ENCODE measurements around the gene MED25. TPM values are rescaled to one million over a fixed set of nuclear protein-coding genes. Genes with fewer than 3 reads are reported as not detected.

The MED25 gene
- total RNA-seq, 2 donors from 2014 or later = 89.1 to 90.0 TPM

DNA sequence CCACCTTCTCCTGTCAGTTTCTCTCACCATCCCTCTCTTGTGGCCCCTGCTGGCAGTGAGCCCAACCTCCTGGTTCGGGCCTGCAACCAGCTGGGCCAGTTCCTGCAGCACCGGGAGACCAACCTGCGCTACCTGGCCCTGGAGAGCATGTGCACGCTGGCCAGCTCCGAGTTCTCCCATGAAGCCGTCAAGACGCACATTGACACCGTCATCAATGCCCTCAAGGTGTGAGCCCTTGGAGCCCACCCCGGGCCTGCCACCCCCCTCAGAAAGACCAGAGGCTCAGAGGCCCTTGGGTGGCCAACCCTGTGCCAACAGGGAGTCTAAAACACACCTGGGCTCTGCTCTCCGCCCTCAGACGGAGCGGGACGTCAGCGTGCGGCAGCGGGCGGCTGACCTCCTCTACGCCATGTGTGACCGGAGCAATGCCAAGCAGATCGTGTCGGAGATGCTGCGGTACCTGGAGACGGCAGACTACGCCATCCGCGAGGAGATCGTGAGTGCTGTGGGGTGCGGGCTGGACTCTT is 18.8 kb upstream of the MED25 start:
- Mint-ChIP-seq H3K4me3 (no peak overlapping the region), H3K36me3 (ENCODE audit: low read depth) (peaks cover 69% of the 10 kb centered on the region), H3K27ac (no peak overlapping the region), H3K4me1 (peaks cover 3% of the 10 kb centered on the region), H3K9me3 (no peaks in the 10 kb centered on the region), H3K27me3 (ENCODE audit: insufficient read depth) (no peaks in the 10 kb centered on the region)
- 95 to 96% methylated on average over 21 to 28 of the region's 28 CpGs for WGBS, 2 experiments (ENCODE audit: insufficient coverage in 1 of 2, insufficient read length in 1 of 2)
- Histone ChIP-seq H3K4me3 (ENCODE audit: low read length) (no peak overlapping the region), H3K36me3 (ENCODE audit: control insufficient read depth, insufficient read depth, low read length) (peaks cover 53% of the 10 kb centered on the region), H3K9ac (ENCODE audit: extremely low read depth, low read length, poor library complexity, severe bottlenecking) (no peak overlapping the region), H3K4me1 (ENCODE audit: control insufficient read depth, insufficient read depth, low read length) (no peaks in the 10 kb centered on the region), H3K9me3 (ENCODE audit: control insufficient read depth, low read length) (no peaks in the 10 kb centered on the region), H3K27ac (ENCODE audit: low read depth, low read length) (no peak overlapping the region), H3K27me3 (ENCODE audit: control insufficient read depth, insufficient read depth, low read length, poor library complexity, severe bottlenecking) (no peaks in the 10 kb centered on the region)
- no peak for DNase-seq
- TF ChIP-seq, protein P1, sequence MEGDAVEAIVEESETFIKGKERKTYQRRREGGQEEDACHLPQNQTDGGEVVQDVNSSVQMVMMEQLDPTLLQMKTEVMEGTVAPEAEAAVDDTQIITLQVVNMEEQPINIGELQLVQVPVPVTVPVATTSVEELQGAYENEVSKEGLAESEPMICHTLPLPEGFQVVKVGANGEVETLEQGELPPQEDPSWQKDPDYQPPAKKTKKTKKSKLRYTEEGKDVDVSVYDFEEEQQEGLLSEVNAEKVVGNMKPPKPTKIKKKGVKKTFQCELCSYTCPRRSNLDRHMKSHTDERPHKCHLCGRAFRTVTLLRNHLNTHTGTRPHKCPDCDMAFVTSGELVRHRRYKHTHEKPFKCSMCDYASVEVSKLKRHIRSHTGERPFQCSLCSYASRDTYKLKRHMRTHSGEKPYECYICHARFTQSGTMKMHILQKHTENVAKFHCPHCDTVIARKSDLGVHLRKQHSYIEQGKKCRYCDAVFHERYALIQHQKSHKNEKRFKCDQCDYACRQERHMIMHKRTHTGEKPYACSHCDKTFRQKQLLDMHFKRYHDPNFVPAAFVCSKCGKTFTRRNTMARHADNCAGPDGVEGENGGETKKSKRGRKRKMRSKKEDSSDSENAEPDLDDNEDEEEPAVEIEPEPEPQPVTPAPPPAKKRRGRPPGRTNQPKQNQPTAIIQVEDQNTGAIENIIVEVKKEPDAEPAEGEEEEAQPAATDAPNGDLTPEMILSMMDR (conservative IDR thresholded peaks at IDR 0.05) = no peak

DNA sequence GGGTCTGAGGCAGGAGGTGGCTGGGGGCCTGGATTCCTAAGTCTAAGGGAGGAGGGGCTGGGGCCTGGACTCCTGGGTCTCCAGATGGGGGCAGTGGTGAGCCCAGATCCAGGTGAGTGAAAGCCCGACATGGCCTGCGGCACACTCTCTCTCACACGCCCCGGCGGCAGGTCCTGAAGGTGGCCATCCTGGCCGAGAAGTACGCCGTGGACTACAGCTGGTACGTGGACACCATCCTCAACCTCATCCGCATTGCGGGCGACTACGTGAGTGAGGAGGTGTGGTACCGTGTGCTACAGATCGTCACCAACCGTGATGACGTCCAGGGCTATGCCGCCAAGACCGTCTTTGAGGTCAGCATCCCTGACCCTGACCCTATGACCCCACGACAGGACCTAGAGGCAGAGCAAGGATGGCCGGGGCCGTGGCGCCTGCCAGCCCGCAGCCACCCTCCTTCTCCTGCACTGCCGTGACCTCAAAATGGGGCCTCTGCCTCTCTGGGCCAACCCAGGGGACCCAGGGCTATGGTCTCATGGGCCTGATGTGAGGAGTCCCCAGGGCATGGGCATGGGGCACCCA is 18.2 kb upstream of the MED25 start:
- WGBS, 2 experiments (ENCODE audit: insufficient coverage in 1 of 2, insufficient read length in 1 of 2) = 93 to 97% methylated on average over 25 of the region's 25 CpGs
- H3K4me3 ChIP-seq (ENCODE audit: low read length) = no peak overlapping the region
- Mint-ChIP-seq H3K36me3 (ENCODE audit: low read depth) (peaks cover 71% of the 10 kb centered on the region), H3K27me3 (ENCODE audit: insufficient read depth) (no peaks in the 10 kb centered on the region), H3K27ac (no peak overlapping the region), H3K4me3 (no peak overlapping the region), H3K9me3 (no peaks in the 10 kb centered on the region), H3K4me1 (peaks cover 3% of the 10 kb centered on the region)
- DNase-seq = peak; percentile 88
- H3K9me3 ChIP-seq (ENCODE audit: control insufficient read depth, low read length) = no peaks in the 10 kb centered on the region
- H3K27ac ChIP-seq (ENCODE audit: low read depth, low read length) = no peak overlapping the region
- H3K9ac ChIP-seq (ENCODE audit: extremely low read depth, low read length, poor library complexity, severe bottlenecking) = no peak overlapping the region
- TF ChIP-seq, protein P1 (conservative IDR thresholded peaks at IDR 0.05) = peak; percentile 66
- H3K27me3 ChIP-seq (ENCODE audit: control insufficient read depth, insufficient read depth, low read length, poor library complexity, severe bottlenecking) = no peaks in the 10 kb centered on the region
- H3K4me1 ChIP-seq (ENCODE audit: control insufficient read depth, insufficient read depth, low read length) = no peaks in the 10 kb centered on the region
- H3K36me3 ChIP-seq (ENCODE audit: control insufficient read depth, insufficient read depth, low read length) = peaks cover 56% of the 10 kb centered on the region

DNA sequence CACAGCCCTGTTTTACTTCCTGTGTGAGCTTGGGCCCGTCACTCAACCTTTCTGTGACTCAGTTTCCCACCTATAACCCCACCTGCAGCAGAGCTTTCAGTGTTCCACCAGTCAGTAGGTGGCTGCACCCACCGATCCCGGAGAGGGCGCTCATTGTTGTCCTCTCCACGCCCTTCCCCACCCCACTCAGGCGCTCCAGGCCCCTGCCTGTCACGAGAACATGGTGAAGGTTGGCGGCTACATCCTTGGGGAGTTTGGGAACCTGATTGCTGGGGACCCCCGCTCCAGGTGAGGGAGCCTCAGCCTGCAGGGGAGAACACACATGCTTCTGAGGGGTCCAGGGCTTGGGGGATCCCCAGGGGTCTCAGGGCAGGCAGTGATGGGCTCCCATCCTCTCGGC is 17.3 kb upstream of the MED25 start:
- TF ChIP-seq, protein P1 (conservative IDR thresholded peaks at IDR 0.05) = no peak
- H3K9me3 Mint-ChIP-seq = no peaks in the 10 kb centered on the region
- H3K36me3 Mint-ChIP-seq (ENCODE audit: low read depth) = peaks cover 68% of the 10 kb centered on the region
- Histone ChIP-seq H3K36me3 (ENCODE audit: control insufficient read depth, insufficient read depth, low read length) (peaks cover 50% of the 10 kb centered on the region), H3K9me3 (ENCODE audit: control insufficient read depth, low read length) (no peaks in the 10 kb centered on the region), H3K4me3 (ENCODE audit: low read length) (no peak overlapping the region), H3K9ac (ENCODE audit: extremely low read depth, low read length, poor library complexity, severe bottlenecking) (no peak overlapping the region), H3K27me3 (ENCODE audit: control insufficient read depth, insufficient read depth, low read length, poor library complexity, severe bottlenecking) (no peaks in the 10 kb centered on the region), H3K27ac (ENCODE audit: low read depth, low read length) (no peak overlapping the region), H3K4me1 (ENCODE audit: control insufficient read depth, insufficient read depth, low read length) (no peaks in the 10 kb centered on the region)
- H3K4me1 Mint-ChIP-seq = peaks cover 3% of the 10 kb centered on the region
- H3K4me3 Mint-ChIP-seq = no peak overlapping the region
- no peaks in the 10 kb centered on the region for H3K27me3 Mint-ChIP-seq (ENCODE audit: insufficient read depth)
- no peak overlapping the region for H3K27ac Mint-ChIP-seq
- DNase-seq = no peak
- WGBS, 2 experiments (ENCODE audit: insufficient coverage in 1 of 2, insufficient read length in 1 of 2) = 93 to 99% methylated on average over 3 to 10 of the region's 10 CpGs
